ENCODE data around the gene PTPRT. TPM values are rescaled to one million over a fixed set of nuclear protein-coding genes. Genes with fewer than 3 reads are reported as not detected.

The PTPRT gene
- polyA plus RNA-seq, 3 donors, result not detected

- H4K20me1 ChIP-seq (ENCODE audit: insufficient read depth, low read length), result no peaks in the 10 kb centered on the region
- no peaks in the 10 kb centered on the region for H3K36me3 Mint-ChIP-seq
- H3K9me3 ChIP-seq (replicated peaks in 1 of 2; ENCODE audit: control insufficient read depth in 1 of 2, insufficient read depth in 1 of 2, low read length in 2 of 2), result no peaks in the 10 kb centered on the region
- no peaks in the 10 kb centered on the region for H3K27me3 ChIP-seq (ENCODE audit: control insufficient read depth in 2 of 2, insufficient read depth in 2 of 2, low read length in 2 of 2)
- no peaks in the 10 kb centered on the region for H3K27me3 Mint-ChIP-seq (ENCODE audit: low read depth in 3 of 3)
- H3K4me1 ChIP-seq (ENCODE audit: control insufficient read depth in 1 of 2, insufficient read depth in 2 of 2, low read length in 2 of 2), result no peaks in the 10 kb centered on the region
- no peaks in the 10 kb centered on the region for H3K79me2 ChIP-seq (ENCODE audit: insufficient read depth, low read length)
- H2AFZ ChIP-seq (ENCODE audit: insufficient read depth, low read depth, low read length, poor library complexity, severe bottlenecking), result no peak overlapping the region
- no peak overlapping the region for H3K27ac Mint-ChIP-seq
- H3K9ac ChIP-seq (ENCODE audit: insufficient read depth, low read length, poor library complexity, severe bottlenecking), result no peak overlapping the region
- intact Hi-C loops (cut with micrococcal nuclease), result no loop called here
- H3K4me1 Mint-ChIP-seq, result no peaks in the 10 kb centered on the region
- no peak overlapping the region for H3K4me3 ChIP-seq (replicated peaks in 1 of 3; ENCODE audit: low read depth in 2 of 3, low read length in 3 of 3)
- no peak overlapping the region for H3K4me2 ChIP-seq (replicated peaks; ENCODE audit: extremely low read depth, low read length, poor library complexity, severe bottlenecking)
- H3K36me3 ChIP-seq (replicated peaks in 1 of 2; ENCODE audit: control insufficient read depth in 1 of 2, insufficient read depth in 2 of 2, low read length in 2 of 2), result no peaks in the 10 kb centered on the region
- H3K4me3 Mint-ChIP-seq, result no peak overlapping the region
- no CpG with 5 or more reads among the region's 2 CpGs for WGBS (ENCODE audit: insufficient coverage)
- H3K9me3 Mint-ChIP-seq, result peaks cover 0 to 7% (median 0%) of the 10 kb centered on the region in 7 donors
- H3K27ac ChIP-seq (ENCODE audit: low read depth in 1 of 2, low read length in 2 of 2), result no peak overlapping the region
- DNase-seq, result no peak
- no peak for TF ChIP-seq CTCF (IDR thresholded peaks at IDR 0.05)
Observed at GRCh38 chr20:42588847-42589246, 600.9 kb downstream of the PTPRT start.

- Histone ChIP-seq H3K4me3 (replicated peaks in 1 of 3; ENCODE audit: low read depth in 2 of 3, low read length in 3 of 3) (no peak overlapping the region), H2AFZ (ENCODE audit: insufficient read depth, low read depth, low read length, poor library complexity, severe bottlenecking) (no peak overlapping the region), H3K4me1 (ENCODE audit: control insufficient read depth in 1 of 2, insufficient read depth in 2 of 2, low read length in 2 of 2) (no peaks in the 10 kb centered on the region), H3K9me3 (replicated peaks in 1 of 2; ENCODE audit: control insufficient read depth in 1 of 2, insufficient read depth in 1 of 2, low read length in 2 of 2) (peaks cover 0 to 1% of the 10 kb centered on the region in 2 donors), H3K27me3 (ENCODE audit: control insufficient read depth in 2 of 2, insufficient read depth in 2 of 2, low read length in 2 of 2) (no peaks in the 10 kb centered on the region), H3K9ac (ENCODE audit: insufficient read depth, low read length, poor library complexity, severe bottlenecking) (no peak overlapping the region), H3K36me3 (replicated peaks in 1 of 2; ENCODE audit: control insufficient read depth in 1 of 2, insufficient read depth in 2 of 2, low read length in 2 of 2) (no peaks in the 10 kb centered on the region), H4K20me1 (ENCODE audit: insufficient read depth, low read length) (no peaks in the 10 kb centered on the region), H3K27ac (ENCODE audit: low read depth in 1 of 2, low read length in 2 of 2) (no peak overlapping the region), H3K4me2 (replicated peaks; ENCODE audit: extremely low read depth, low read length, poor library complexity, severe bottlenecking) (no peak overlapping the region), H3K79me2 (ENCODE audit: insufficient read depth, low read length) (no peaks in the 10 kb centered on the region)
- no peaks in the 10 kb centered on the region for H3K4me1 Mint-ChIP-seq
- H3K27me3 Mint-ChIP-seq (ENCODE audit: low read depth in 3 of 3), result no peaks in the 10 kb centered on the region
- intact Hi-C loops (cut with micrococcal nuclease), result no loop called here
- no peak for DNase-seq
- no peak overlapping the region for H3K4me3 Mint-ChIP-seq
- no peak overlapping the region for H3K27ac Mint-ChIP-seq
- no peak for TF ChIP-seq CTCF (IDR thresholded peaks at IDR 0.05)
- WGBS (ENCODE audit: insufficient coverage), result 89% methylated on average over 7 of the region's 7 CpGs
- no peaks in the 10 kb centered on the region for H3K36me3 Mint-ChIP-seq
- peaks cover 0 to 9% (median 0%) of the 10 kb centered on the region in 7 donors for H3K9me3 Mint-ChIP-seq
Observed at GRCh38 chr20:42587427-42587826, 602.3 kb downstream of the PTPRT start.

All from CD14-positive monocyte (primary cell).